ENCODE results near the gene TANGO2.
"Not testable (repeated sequence)": the region's sequence is repeated elsewhere in the genome, so short reads cannot be mapped to it uniquely, and the experiment has no call there.

The TANGO2 gene

GRCh38 chr22:20066617-20067383 lies 45.9 kb downstream of the TANGO2 start:
- no peak for DNase-seq

GRCh38 chr22:20067384-20067682 lies 46.4 kb downstream of the TANGO2 start:
- DNase-seq: not testable (repeated sequence)

GRCh38 chr22:20068640-20069039 lies 47.7 kb downstream of the TANGO2 start:
- no peak for DNase-seq

GRCh38 chr22:20069331-20070042 lies 48.6 kb downstream of the TANGO2 start:
- DNase-seq: no peak

GRCh38 chr22:20071524-20071972 lies 50.6 kb downstream of the TANGO2 start:
- DNase-seq: no peak

GRCh38 chr22:20076627-20077172 lies 55.8 kb downstream of the TANGO2 start:
- no peak for DNase-seq

- peak; percentile 65 to 71 for DNase-seq
Observed at GRCh38 chr22:20079745-20080444, 59.0 kb downstream of the TANGO2 start, which contains the start of gene DGCR8. TSS of gene DGCR8 (plus strand) at chr22:20080241. CDS start at chr22:20085964, 5,723 bp downstream.

- peak; percentile 67 to 73 for DNase-seq
Observed at GRCh38 chr22:20080445-20080775, 59.5 kb downstream of the TANGO2 start.

GRCh38 chr22:20080776-20081654 lies 60.1 kb downstream of the TANGO2 start:
- DNase-seq: peak; percentile 12 to 29

- no peak for DNase-seq
Observed at GRCh38 chr22:20083157-20083890, 62.4 kb downstream of the TANGO2 start.

GRCh38 chr22:20083891-20084546 lies 63.1 kb downstream of the TANGO2 start:
- DNase-seq: no peak

- DNase-seq: peak; percentile 21 to 34
Observed at GRCh38 chr22:20084547-20085413, 63.9 kb downstream of the TANGO2 start.

- no peak for DNase-seq
Observed at GRCh38 chr22:20085651-20086050, 64.7 kb downstream of the TANGO2 start.

- DNase-seq: no peak
Observed at GRCh38 chr22:20086101-20086599, 65.2 kb downstream of the TANGO2 start.

GRCh38 chr22:20086763-20087162 lies 65.9 kb downstream of the TANGO2 start:
- no peak for DNase-seq

- DNase-seq: no peak
Observed at GRCh38 chr22:20087319-20088262, 66.7 kb downstream of the TANGO2 start.

GRCh38 chr22:20088263-20088648 lies 67.3 kb downstream of the TANGO2 start:
- DNase-seq: no peak

GRCh38 chr22:20089226-20089976 lies 68.5 kb downstream of the TANGO2 start:
- DNase-seq: no peak
